ENCODE measurements around the gene GNS.

DNA sequence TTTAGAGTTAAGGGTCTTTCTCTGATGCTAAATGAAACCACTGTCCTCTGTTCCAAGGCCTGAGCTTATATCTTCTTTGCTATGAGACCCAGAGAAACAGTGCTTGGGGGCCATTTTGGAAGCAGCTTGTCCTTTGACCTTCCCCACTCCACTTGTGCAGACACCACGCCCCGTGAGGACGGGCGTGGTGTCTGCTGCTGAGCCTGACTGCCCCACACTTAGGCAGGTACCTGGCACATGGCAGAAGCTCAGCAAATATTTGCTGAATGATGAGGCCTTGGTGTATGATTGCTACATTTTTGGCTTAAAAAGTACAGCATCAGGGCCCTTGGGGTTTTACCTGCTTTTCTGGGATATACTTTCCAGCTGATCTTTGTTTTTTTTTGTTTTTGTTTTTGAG, 79.0 kb downstream of the GNS start:
- no peak for TF ChIP-seq SP1 (IDR thresholded peaks at IDR 0.05)
- TF ChIP-seq RAD21 (IDR thresholded peaks at IDR 0.05): no peak
- TF ChIP-seq CTCF (IDR thresholded peaks at IDR 0.05; ENCODE audit: low read depth, low read length, missing input control): no peak
- no peak for TF ChIP-seq MAX (IDR thresholded peaks at IDR 0.05)
- TF ChIP-seq YY1 (IDR thresholded peaks at IDR 0.05): no peak

Data from liver (tissue), 3 donors.